Stimulated activated CD4-positive, alpha-beta T cell treated with anti-CD3 and anti-CD28 coated beads, Interleukin-2, amount 100 ng/mL, for 24 hours (primary cell): Measurements from ENCODE around the gene EPM2A.
A peak's percentile ranks its signal among the peaks of the same experiment; 100 is the strongest.
"Not testable (repeated sequence)": the region's sequence is repeated elsewhere in the genome, so short reads cannot be mapped to it uniquely, and the experiment has no call there.

Source experiments
- DNase-seq, 2 donors: peaks; one replicate each; pipeline ENCODE4 v3.0.0-alpha.2; 2020

Gene EPM2A

DNA sequence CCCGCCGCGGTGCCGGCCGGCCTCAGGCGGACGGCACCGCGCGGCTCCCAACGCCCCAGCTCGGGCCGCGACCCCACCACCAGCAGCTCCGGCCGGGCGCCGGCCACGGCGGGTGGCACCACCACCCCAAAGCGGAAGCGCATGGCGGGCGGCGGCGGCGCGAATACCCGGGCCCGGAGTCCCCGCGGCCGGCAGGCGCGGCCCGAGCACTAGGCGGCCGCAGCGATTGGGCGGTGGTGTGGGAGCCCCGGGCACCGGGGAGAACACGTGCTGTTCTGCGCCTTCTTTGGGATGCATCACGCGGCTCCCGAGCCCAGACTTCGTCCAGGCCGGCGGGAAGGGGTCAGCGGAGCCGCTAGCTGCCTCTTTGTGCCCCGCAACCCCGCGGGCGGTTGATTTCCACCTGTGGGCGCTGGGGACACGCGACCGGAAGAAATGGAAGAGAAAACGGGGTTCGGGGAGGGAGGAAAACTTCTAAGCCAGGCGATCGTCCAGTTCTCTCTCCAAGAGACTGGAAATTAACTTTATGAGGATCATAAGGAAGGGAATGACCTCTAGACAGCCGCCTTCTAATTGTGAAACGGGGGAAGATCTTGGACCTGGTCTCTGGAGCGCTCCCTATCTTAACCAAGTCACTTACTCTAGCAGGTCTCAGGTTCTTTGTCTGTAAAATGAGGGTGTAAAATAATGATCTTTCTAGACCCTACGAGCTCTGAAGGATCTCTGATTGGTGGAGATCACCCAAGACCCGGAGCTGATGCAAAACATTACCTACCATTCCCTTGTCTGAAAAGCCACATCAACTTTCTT lies at the start of gene EPM2A:
Gene EPM2A, minus strand, starts transcription at position 165 of the 810 bp plus-strand sequence. Its CDS starts 22 bp downstream, at position 143.
- DNase-seq, result peak; percentile 64 to 67

DNA sequence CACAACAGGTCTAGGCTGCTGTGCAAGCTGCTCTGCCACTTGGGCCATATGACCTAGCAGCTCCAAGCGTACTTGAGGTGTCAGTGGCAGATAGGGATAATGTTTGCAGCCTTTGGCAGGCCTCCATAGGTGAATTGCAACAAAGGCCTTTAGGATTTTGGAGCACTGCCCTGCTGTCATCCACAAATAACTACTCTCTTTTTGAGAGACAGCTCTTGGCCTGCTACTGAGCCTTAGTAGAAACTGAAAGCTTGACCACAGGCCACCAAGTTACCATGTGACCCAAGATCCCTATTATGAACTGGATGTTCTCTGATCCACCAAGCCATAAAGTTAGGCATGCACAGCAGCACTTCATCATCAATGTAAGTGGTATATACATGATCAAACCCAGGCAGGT lies 49.4 kb upstream of the EPM2A start:
- no peak for DNase-seq

DNA sequence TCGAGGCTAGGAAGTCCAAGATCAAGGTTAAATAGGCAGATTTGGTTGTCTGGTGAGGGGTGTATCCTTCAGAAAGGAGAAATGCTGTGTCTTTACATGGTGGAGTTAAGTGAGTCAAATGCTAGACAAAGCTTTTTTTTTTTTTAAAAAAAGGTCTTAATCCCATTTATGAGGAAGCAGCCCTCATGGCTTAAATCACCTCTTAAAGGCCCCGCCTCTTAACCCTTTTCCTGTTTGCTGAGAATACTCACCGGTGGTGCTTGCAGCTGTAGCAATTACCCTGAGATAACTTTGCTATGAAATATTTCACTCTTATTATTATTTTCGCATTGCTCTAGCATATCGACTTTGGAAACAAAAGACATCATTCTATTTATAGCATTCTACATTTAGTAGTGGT lies 48.5 kb upstream of the EPM2A start:
- DNase-seq, result no peak

GRCh38 chr6:145772846-145773245 lies 37.5 kb upstream of the EPM2A start:
- DNase-seq, result no peak

GRCh38 chr6:145765449-145765848 lies 30.1 kb upstream of the EPM2A start:
- DNase-seq, result no peak

DNA sequence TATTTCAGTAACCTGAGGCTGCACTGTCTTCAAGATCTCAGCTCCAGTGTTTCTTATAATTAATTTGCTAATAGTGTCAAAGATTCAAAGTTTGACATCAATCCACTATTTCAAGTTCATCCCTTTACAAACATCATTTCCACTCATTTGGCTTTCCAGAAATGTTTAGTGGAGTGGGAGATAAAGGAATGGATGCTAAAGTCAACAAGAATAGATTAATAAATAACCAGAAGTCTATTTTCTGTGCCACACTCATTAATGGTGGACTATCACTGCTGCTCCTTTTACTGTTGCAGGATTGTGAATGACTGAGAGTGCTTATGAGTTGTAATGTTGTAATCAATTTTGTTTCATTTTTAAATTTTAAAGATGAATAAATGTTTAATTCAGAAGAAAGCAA lies 28.4 kb upstream of the EPM2A start:
- no peak for DNase-seq

- no peak for DNase-seq
Measured at GRCh38 chr6:145761584-145761983, 26.3 kb upstream of the EPM2A start.

GRCh38 chr6:145758113-145758512 lies 22.8 kb upstream of the EPM2A start:
- DNase-seq, result no peak

DNA sequence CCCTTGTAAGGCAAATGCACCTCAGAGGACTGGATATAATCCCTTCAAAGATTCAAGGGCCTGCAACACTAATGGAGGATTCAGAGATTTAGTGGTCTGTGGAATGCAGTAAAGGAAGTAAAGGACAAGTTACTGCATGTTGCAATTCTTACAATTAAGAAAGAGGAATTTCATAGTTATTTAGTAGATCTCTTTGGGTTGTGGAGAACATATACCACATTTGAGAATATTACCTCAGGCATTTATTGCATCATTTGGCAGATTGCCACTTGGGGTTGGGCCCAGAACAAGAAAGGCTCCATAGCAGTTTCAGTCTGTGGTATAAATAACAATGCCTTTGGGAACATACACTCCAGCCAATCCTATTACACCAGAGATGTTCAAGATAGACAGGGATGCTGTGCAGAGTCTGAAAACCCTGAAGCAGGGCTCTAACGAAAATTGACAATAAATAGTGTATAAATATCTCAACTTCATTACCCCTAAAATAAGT lies 20.9 kb upstream of the EPM2A start:
- no peak for DNase-seq

- no peak for DNase-seq
Measured at GRCh38 chr6:145755682-145756081, 20.4 kb upstream of the EPM2A start.

GRCh38 chr6:145752638-145753037 lies 17.3 kb upstream of the EPM2A start:
- DNase-seq, result no peak

GRCh38 chr6:145749632-145750031 lies 14.3 kb upstream of the EPM2A start:
- DNase-seq, result no peak

DNA sequence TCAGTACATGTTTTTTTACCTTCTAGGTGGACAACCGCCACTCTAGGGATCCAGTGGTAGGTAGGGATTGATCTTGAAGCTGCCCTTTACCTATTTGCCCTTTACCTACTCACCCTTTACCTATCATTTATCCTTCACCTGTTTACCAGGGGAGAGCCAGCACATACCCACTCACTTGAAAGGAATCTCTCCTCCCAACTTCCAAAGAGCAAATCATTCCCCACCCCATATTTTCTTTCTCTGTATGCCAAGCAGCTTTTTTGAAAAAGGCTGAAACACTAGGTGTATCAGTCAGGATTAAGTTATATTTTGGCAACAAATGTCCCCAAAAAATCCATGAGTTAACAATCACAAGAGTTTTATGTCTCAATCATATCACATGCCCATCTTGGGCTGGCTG lies 10.5 kb upstream of the EPM2A start:
- no peak for DNase-seq

GRCh38 chr6:145744619-145745018 lies 9.3 kb upstream of the EPM2A start:
- no peak for DNase-seq

- no peak for DNase-seq
Measured at GRCh38 chr6:145743332-145743731, 8.0 kb upstream of the EPM2A start.

DNA sequence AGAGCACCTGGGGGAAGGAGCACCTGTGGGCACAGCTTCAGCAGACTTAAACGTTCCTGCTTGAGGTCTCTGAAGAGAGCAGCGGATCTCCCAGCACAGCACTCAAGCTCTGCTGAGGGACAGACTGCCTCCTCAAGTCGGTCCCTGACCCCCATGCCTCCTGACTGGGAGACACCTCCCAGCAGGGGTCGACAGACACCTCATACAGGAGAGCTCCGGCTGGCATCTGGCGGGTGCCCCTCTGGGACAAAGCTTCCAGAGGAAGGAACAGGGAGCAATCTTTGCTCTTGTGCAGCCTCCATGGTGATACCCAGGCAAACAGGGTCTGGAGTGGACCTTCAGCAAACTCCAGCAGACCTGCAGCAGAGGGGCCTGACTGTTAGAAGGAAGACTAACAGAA lies 7.2 kb upstream of the EPM2A start:
- DNase-seq, result not testable (repeated sequence)

DNA sequence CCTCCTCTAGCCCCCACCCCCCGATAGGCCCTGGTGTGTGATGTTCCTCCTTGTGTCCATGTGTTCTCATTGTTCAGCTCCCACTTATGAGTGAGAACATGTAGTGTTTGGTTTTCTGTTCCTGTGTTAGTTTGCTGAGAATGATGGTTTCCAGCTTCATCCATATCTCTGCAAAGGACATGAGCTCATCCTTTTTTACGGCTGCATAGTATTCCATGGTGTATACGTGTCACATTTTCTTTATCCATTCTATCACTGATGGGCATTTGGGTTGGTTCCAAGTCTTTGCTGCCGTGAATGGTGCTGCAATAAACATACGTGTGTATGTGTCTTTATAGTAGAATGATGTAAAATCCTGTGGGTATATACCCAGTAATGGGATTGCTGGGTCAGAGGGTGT lies 4.4 kb upstream of the EPM2A start:
- not testable (repeated sequence) for DNase-seq

- DNase-seq, result no peak
Measured at GRCh38 chr6:145738265-145738664, 2.9 kb upstream of the EPM2A start.

- no peak for DNase-seq
Measured at GRCh38 chr6:145736661-145737144, 1.4 kb upstream of the EPM2A start.

DNA sequence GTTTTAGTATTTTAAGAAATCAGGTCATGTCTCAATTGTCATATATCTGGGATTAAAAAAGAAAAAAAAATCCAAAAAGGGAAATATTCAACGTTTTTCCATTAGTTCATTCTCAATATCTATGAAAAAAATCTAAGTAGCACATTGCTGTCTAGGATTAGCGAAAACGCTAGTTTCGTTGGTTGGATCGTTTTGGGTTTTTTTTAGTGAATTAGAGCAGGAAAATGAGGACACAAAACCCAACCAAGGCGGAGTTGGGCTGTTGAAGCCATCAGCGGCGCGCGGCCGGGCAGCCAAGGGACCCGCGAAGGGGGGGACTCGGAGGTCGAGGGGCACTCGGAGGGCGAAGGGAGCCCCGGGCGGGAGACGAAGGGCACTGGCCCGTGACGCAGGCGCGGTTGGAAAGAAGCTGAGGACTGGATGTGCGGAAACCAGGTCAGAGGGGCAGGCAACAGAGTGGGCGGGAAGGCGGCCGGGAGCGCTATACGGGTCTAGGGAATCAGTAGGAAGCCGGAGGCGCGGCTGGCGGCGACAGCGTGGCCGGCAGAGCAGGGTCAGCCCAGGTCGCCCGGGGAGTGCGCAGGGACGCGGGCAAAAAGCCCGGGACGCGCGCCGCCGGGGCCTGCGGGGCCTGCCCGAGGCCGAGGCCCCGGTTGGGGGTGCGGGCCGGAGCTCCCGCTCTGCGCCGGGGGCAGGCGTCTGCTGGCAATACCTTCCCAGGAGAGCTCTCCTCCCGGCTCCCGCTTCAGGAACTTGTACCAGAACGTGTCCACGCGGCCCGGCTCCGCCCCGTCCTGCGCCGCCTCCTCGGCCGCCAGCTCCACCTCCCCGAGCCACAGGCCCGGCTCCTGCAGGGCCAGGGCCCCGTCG lies 599 bp downstream of the EPM2A start:
- peak; percentile 74 to 79 for DNase-seq

DNA sequence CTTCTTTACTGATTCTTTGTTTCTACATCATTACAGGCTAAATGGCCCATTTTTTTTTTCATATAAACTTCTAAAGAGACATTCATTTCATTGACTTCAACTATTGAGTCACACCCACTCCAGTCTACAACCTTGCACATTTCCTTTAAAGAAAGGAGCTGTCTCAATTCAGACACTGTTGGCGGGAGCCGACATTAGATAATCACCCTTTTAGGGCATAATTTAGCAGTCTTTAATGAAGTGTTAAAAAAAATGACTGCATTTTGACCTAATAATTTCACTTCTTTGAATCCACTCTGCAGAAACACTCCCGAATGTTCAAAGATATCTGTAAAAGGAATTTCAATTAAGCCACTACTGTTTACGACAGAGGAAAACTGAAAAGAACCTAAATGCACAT lies 1.5 kb downstream of the EPM2A start:
- no peak for DNase-seq

DNA sequence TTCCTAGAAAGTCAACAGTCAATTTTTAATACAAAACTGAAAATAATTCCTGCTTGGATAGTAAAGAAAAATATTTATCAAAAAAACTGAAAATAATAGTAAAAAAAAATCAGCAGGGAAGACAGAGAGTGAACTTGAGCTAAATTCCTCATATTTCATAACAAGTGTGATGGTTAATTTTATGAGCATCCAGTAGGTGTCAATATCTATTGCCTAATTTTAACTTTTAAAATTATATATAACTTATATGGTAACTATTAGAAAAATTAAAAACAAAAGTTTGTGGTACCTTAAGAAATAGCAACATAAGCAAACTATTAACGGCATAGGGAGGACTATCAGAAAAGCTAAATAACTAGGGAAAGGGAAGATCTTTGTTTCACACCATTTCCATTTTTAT lies 2.1 kb downstream of the EPM2A start:
- no peak for DNase-seq

DNA sequence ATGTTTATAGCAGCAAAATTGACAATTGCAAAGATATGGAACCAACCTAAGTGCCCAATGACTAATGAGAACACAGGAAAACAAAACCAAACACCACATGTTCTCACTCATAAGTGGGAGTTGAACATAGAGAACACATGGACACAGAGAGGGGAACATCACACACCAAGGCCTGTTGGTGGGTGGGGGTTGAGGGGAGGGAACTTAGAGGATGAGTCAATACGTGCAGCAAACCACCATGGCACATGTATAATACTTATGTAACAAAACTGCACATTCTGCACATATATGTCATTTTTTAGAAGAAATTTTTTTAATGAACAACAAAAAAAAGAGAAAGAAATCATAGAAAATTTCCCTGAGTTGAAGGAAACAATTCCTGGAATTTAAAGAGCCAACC lies 3.9 kb downstream of the EPM2A start:
- peak in 1 of 2 donors; percentile 33 for DNase-seq

- DNase-seq, result no peak
Measured at GRCh38 chr6:145729887-145730286, 5.4 kb downstream of the EPM2A start.
